Neural cell (in vitro differentiated cells): ENCODE results near the gene PCDHB4. TPM values are rescaled to one million over a fixed set of nuclear protein-coding genes. Genes with fewer than 3 reads are reported as not detected.
"Not testable (repeated sequence)": the region's sequence is repeated elsewhere in the genome, so short reads cannot be mapped to it uniquely, and the experiment has no call there.

Source experiments
- H2AFZ ChIP-seq: fragments of 200-600, 300-800 bp; sonication (generic), shearing (Covaris generic); 2 replicates; pipeline ENCODE4 v1.6.0; 2014; ENCODE audit warnings: low read depth, mild to moderate bottlenecking, antibody characterized with exemption, low read length, moderate library complexity
- H3F3A ChIP-seq: fragments of 200-600 bp; shearing (Covaris generic); 2 replicates; pipeline ENCODE4 v1.6.1; 2016; ENCODE audit warnings: mild to moderate bottlenecking, moderate library complexity, mixed read lengths, antibody characterized with exemption, low read length; ENCODE audit not compliant: insufficient read depth, poor library complexity, severe bottlenecking
- H3K27ac ChIP-seq: fragments of 200-600, 300-800 bp; sonication (generic), shearing (Covaris generic); 2 replicates; pipeline ENCODE4 v1.5.1; 2014; ENCODE audit warnings: mild to moderate bottlenecking, low read length, moderate library complexity
- H3K27me3 ChIP-seq: fragments of 300-800, 200-600 bp; sonication (generic), shearing (Covaris generic); 2 replicates; pipeline ENCODE4 v1.6.0; 2014; ENCODE audit warnings: mild to moderate bottlenecking, low read depth, low read length, moderate library complexity; ENCODE audit not compliant: insufficient read depth
- H3K36me3 ChIP-seq: fragments of 300-800, 200-600 bp; sonication (generic), shearing (Covaris generic); 2 replicates; pipeline ENCODE4 v1.5.1; 2014; ENCODE audit warnings: mild to moderate bottlenecking, antibody characterized with exemption, low read length, moderate library complexity; ENCODE audit not compliant: insufficient read depth
- H3K4me2 ChIP-seq: fragments of 300-800, 200-600 bp; sonication (generic), shearing (Covaris generic); 2 replicates; pipeline ENCODE4 v1.6.0; 2014; ENCODE audit warnings: mild to moderate bottlenecking, low read length
- H3K4me3 ChIP-seq: fragments of 300-800, 200-600 bp; sonication (generic), shearing (Covaris generic); 2 replicates; pipeline ENCODE4 v1.5.1; 2014; ENCODE audit warnings: mild to moderate bottlenecking, low read length, moderate library complexity
- H3K79me2 ChIP-seq: fragments of 200-600 bp; shearing (Covaris generic); replicated peaks from 2 replicates; pipeline ENCODE4 v1.6.0; 2014; ENCODE audit warnings: mild to moderate bottlenecking, low read length, moderate library complexity; ENCODE audit not compliant: insufficient read depth
- H3K9ac ChIP-seq: fragments of 300-800, 200-600 bp; sonication (generic), shearing (Covaris generic); 2 replicates; pipeline ENCODE4 v1.6.1; 2016; ENCODE audit warnings: mild to moderate bottlenecking, low read length, mixed read lengths
- H3K9me2 ChIP-seq: fragments of 200-600 bp; shearing (Covaris generic); 2 replicates; pipeline ENCODE4 v1.6.1; 2016; ENCODE audit warnings: mild to moderate bottlenecking, low read length, mixed read lengths; ENCODE audit not compliant: insufficient read depth
- H3K9me3 ChIP-seq: fragments of 200-600, 300-800 bp; sonication (generic), shearing (Covaris generic); 2 replicates; pipeline ENCODE4 v1.6.1; 2016; ENCODE audit warnings: mild to moderate bottlenecking, mixed run types, low read length, moderate library complexity, mixed read lengths
- H4K20me1 ChIP-seq: fragments of 200-600 bp; shearing (Covaris generic); 2 replicates; pipeline ENCODE4 v1.6.1; 2016; ENCODE audit warnings: mild to moderate bottlenecking, mixed run types; ENCODE audit not compliant: insufficient read depth
- EP300 ChIP-seq: fragments of 450-650 bp; conservative IDR thresholded peaks from 2 replicates; pipeline ENCODE4 v1.6.1; 2014; ENCODE audit warnings: antibody characterized with exemption, mild to moderate bottlenecking, moderate library complexity; ENCODE audit not compliant: poor library complexity, severe bottlenecking
- EZH2 ChIP-seq: fragments of 200-600, 300-800 bp; shearing (Covaris generic), sonication (generic); IDR thresholded peaks from 2 replicates; pipeline ENCODE4 v1.6.1; 2014; ENCODE audit warnings: antibody characterized with exemption, low read length, borderline replicate concordance, mild to moderate bottlenecking; ENCODE audit not compliant: insufficient read depth, poor library complexity, severe bottlenecking
- MXI1 ChIP-seq: fragments of 450-650 bp; conservative IDR thresholded peaks from 2 replicates; pipeline ENCODE4 v1.6.1; 2014; ENCODE audit warnings: antibody characterized with exemption, mild to moderate bottlenecking; ENCODE audit not compliant: poor library complexity, severe bottlenecking
- POLR2AphosphoS5 ChIP-seq: IDR thresholded peaks from 2 replicates; pipeline ENCODE4 v1.6.1; 2012
- RAD21 ChIP-seq: fragments of 450-650 bp; conservative IDR thresholded peaks from 2 replicates; pipeline ENCODE4 v1.6.1; 2014; ENCODE audit warnings: antibody characterized with exemption, mild to moderate bottlenecking, moderate library complexity
- SMC3 ChIP-seq: fragments of 450-650 bp; conservative IDR thresholded peaks from 2 replicates; pipeline ENCODE4 v1.6.1; 2014; ENCODE audit warnings: antibody characterized with exemption, mild to moderate bottlenecking, moderate library complexity; ENCODE audit not compliant: poor library complexity
- TAF1 ChIP-seq: IDR thresholded peaks from 2 replicates; pipeline ENCODE4 v1.6.1; 2012; ENCODE audit warnings: low read depth
- polyA plus RNA-seq: library from polyadenylated mRNA; depleted of rRNA; stranded (reverse); fragments of >200 nt; gene quantifications from 2 replicates; pipeline ENCODE4 v1.2.3, GENCODE V29; 2014
- TF ChIP-seq, protein P1 (sequence below): fragments of 450-650 bp; IDR thresholded peaks from 2 replicates; pipeline ENCODE4 v1.5.1; 2014; ENCODE audit warnings: antibody characterized with exemption, mild to moderate bottlenecking, moderate library complexity; ENCODE audit not compliant: poor library complexity, severe bottlenecking
- TF ChIP-seq, protein P2 (sequence below): IDR thresholded peaks from 2 replicates; pipeline ENCODE4 v1.6.1; 2012; ENCODE audit warnings: borderline replicate concordance

Gene PCDHB4
- polyA plus RNA-seq, 1 donor from 2014 or later = 4.2 TPM

DNA sequence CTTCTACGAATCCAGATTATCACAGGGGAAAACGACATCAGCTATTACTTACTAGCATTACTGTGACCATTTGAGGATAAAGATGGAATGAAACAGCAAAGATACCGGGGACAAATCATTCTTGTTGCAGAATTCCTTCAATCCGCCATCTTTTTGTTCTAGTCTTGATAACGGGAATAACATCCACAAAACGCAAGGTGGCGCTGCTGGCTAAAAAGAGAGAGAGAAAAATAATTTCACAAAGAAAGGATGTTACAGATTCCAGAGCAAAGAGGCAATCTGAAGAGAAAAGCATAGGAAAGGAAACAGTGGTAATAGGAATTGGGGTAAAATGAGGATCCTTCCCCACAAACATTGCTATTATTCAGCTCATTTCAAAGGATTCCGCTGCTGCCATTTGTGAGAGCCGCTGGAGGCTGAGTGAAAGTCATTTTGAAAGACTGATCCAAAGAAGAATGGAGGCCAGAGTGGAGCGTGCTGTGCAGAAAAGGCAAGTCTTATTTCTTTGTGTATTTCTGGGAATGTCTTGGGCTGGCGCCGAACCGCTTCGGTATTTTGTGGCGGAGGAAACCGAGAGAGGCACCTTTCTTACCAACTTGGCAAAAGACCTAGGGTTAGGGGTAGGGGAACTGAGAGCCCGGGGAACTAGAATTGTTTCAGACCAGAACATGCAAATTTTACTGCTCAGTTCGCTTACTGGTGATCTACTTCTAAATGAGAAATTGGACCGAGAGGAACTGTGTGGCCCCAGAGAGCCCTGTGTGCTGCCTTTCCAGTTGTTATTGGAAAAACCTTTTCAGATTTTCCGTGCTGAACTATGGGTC lies 51.0 kb downstream of the PCDHB4 start, which contains the start of gene PCDHB7:
TSS of gene PCDHB7 (plus strand) at position 264 of the 824 bp plus-strand sequence. CDS start at position 456, 192 bp downstream.
- Histone ChIP-seq H3K9me3 (peaks cover 7% of the 10 kb centered on the region), H3K36me3 (no peaks in the 10 kb centered on the region), H2AFZ (no peak within 1 kb of the TSS), H3K4me3 (no peak within 1 kb of the TSS), H3K27me3 (no peaks in the 10 kb centered on the region), H3K79me2 (no peaks in the 10 kb centered on the region), H3K9ac (no peak within 1 kb of the TSS), H3K4me2 (no peak within 1 kb of the TSS), H3F3A (no peaks in the 10 kb centered on the region), H3K9me2 (no peaks in the 10 kb centered on the region), H4K20me1 (no peaks in the 10 kb centered on the region), H3K27ac (no peak within 1 kb of the TSS)
- TF ChIP-seq RAD21 (no peak), EP300 (no peak), TAF1 (no peak), SMC3 (no peak), POLR2AphosphoS5 (no peak), MXI1 (no peak), EZH2 (no peak)
- TF ChIP-seq, protein P1, sequence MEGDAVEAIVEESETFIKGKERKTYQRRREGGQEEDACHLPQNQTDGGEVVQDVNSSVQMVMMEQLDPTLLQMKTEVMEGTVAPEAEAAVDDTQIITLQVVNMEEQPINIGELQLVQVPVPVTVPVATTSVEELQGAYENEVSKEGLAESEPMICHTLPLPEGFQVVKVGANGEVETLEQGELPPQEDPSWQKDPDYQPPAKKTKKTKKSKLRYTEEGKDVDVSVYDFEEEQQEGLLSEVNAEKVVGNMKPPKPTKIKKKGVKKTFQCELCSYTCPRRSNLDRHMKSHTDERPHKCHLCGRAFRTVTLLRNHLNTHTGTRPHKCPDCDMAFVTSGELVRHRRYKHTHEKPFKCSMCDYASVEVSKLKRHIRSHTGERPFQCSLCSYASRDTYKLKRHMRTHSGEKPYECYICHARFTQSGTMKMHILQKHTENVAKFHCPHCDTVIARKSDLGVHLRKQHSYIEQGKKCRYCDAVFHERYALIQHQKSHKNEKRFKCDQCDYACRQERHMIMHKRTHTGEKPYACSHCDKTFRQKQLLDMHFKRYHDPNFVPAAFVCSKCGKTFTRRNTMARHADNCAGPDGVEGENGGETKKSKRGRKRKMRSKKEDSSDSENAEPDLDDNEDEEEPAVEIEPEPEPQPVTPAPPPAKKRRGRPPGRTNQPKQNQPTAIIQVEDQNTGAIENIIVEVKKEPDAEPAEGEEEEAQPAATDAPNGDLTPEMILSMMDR = no peak
- TF ChIP-seq, protein P2, sequence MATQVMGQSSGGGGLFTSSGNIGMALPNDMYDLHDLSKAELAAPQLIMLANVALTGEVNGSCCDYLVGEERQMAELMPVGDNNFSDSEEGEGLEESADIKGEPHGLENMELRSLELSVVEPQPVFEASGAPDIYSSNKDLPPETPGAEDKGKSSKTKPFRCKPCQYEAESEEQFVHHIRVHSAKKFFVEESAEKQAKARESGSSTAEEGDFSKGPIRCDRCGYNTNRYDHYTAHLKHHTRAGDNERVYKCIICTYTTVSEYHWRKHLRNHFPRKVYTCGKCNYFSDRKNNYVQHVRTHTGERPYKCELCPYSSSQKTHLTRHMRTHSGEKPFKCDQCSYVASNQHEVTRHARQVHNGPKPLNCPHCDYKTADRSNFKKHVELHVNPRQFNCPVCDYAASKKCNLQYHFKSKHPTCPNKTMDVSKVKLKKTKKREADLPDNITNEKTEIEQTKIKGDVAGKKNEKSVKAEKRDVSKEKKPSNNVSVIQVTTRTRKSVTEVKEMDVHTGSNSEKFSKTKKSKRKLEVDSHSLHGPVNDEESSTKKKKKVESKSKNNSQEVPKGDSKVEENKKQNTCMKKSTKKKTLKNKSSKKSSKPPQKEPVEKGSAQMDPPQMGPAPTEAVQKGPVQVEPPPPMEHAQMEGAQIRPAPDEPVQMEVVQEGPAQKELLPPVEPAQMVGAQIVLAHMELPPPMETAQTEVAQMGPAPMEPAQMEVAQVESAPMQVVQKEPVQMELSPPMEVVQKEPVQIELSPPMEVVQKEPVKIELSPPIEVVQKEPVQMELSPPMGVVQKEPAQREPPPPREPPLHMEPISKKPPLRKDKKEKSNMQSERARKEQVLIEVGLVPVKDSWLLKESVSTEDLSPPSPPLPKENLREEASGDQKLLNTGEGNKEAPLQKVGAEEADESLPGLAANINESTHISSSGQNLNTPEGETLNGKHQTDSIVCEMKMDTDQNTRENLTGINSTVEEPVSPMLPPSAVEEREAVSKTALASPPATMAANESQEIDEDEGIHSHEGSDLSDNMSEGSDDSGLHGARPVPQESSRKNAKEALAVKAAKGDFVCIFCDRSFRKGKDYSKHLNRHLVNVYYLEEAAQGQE = no peak

DNA sequence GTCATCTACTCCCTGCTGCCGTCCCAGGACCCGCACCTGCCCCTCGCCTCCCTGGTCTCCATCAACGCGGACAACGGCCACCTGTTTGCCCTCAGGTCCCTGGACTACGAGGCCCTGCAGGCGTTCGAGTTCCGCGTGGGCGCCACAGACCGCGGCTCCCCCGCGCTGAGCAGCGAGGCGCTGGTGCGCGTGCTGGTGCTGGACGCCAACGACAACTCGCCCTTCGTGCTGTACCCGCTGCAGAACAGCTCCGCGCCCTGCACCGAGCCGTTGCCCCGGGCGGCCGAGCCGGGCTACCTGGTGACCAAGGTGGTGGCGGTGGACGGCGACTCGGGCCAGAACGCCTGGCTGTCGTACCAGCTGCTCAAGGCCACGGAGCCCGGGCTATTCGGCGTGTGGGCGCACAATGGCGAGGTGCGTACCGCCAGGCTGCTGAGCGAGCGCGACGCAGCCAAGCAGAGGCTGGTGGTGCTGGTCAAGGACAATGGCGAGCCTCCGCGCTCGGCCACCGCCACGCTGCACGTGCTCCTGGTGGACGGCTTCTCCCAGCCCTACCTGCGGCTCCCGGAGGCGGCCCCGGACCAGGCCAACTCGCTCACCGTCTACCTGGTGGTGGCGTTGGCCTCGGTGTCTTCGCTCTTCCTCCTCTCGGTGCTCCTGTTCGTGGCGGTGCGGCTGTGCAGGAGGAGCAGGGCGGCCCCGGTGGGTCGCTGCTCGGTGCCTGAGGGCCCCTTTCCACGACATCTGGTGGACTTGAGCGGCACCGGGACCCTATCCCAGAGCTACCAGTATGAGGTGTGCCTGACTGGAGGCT lies 52.9 kb downstream of the PCDHB4 start:
- H3K9ac ChIP-seq, H3K27ac ChIP-seq, H3K36me3 ChIP-seq, H3K79me2 ChIP-seq, H2AFZ ChIP-seq, H3K27me3 ChIP-seq, H3K4me3 ChIP-seq, H3K9me3 ChIP-seq, H3F3A ChIP-seq, H3K9me2 ChIP-seq, H3K4me2 ChIP-seq, H4K20me1 ChIP-seq: not testable (repeated sequence)

Other genes with a start within 250 kb of the PCDHB4 start
- gene PCDHA12, start 246.5 kb upstream of the PCDHB4 start, polyA plus RNA-seq = 12.8 and 13.9 TPM in 2 replicates
- 0.89 and 1.2 TPM in 2 replicates for gene PCDHA13, start 239.7 kb upstream of the PCDHB4 start, polyA plus RNA-seq
- 2.4 and 3.3 TPM in 2 replicates for gene PCDHAC1, start 195.5 kb upstream of the PCDHB4 start, polyA plus RNA-seq
- 7.6 and 9.3 TPM in 2 replicates for gene PCDHAC2, start 155.3 kb upstream of the PCDHB4 start, polyA plus RNA-seq
- gene PCDHB1, start 70.4 kb upstream of the PCDHB4 start, polyA plus RNA-seq = 0.10 TPM in 1 of 2 replicates, not detected in the other
- gene PCDHB2, start 27.2 kb upstream of the PCDHB4 start, polyA plus RNA-seq = 103 and 105 TPM in 2 replicates
- gene PCDHB3, start 21.3 kb upstream of the PCDHB4 start, polyA plus RNA-seq = 3.9 and 4.9 TPM in 2 replicates
- gene PCDHB5, start 13.4 kb downstream of the PCDHB4 start, polyA plus RNA-seq = 4.5 and 4.7 TPM in 2 replicates
- 1.6 and 1.7 TPM in 2 replicates for gene PCDHB6, start 28.2 kb downstream of the PCDHB4 start, polyA plus RNA-seq
- gene PCDHB7, start 50.8 kb downstream of the PCDHB4 start, polyA plus RNA-seq = 0.99 and 2.1 TPM in 2 replicates
- gene PCDHB8, start 56.0 kb downstream of the PCDHB4 start, polyA plus RNA-seq = 0.76 and 0.81 TPM in 2 replicates
- gene PCDHB16, start 60.6 kb downstream of the PCDHB4 start, polyA plus RNA-seq = 2.1 and 2.8 TPM in 2 replicates
- 4.8 and 4.9 TPM in 2 replicates for gene PCDHB9, start 65.3 kb downstream of the PCDHB4 start, polyA plus RNA-seq
- gene PCDHB10, start 70.5 kb downstream of the PCDHB4 start, polyA plus RNA-seq = 8.7 and 9.6 TPM in 2 replicates
- gene PCDHB11, start 77.8 kb downstream of the PCDHB4 start, polyA plus RNA-seq = 2.7 and 3.7 TPM in 2 replicates
- gene PCDHB12, start 86.9 kb downstream of the PCDHB4 start, polyA plus RNA-seq = 1.3 and 2.2 TPM in 2 replicates
- 1.0 and 1.6 TPM in 2 replicates for gene PCDHB13, start 92.1 kb downstream of the PCDHB4 start, polyA plus RNA-seq
- 12.6 and 18.3 TPM in 2 replicates for gene PCDHB14, start 101.5 kb downstream of the PCDHB4 start, polyA plus RNA-seq
- 11.2 and 13.7 TPM in 2 replicates for gene PCDHB15, start 123.6 kb downstream of the PCDHB4 start, polyA plus RNA-seq
- not detected in 2 replicates for gene SLC25A2, start 182.2 kb downstream of the PCDHB4 start, polyA plus RNA-seq
- 173 and 198 TPM in 2 replicates for gene TAF7, start 199.0 kb downstream of the PCDHB4 start, polyA plus RNA-seq
- gene PCDHGA1, start 208.7 kb downstream of the PCDHB4 start, polyA plus RNA-seq = 0.19 and 0.50 TPM in 2 replicates
- 0.21 and 0.26 TPM in 2 replicates for gene PCDHGA2, start 216.9 kb downstream of the PCDHB4 start, polyA plus RNA-seq
- 0.10 and 0.26 TPM in 2 replicates for gene PCDHGA3, start 222.0 kb downstream of the PCDHB4 start, polyA plus RNA-seq
- 0.46 and 0.68 TPM in 2 replicates for gene PCDHGB1, start 228.3 kb downstream of the PCDHB4 start, polyA plus RNA-seq
- 0.38 TPM in 1 of 2 replicates, not detected in the other for gene PCDHGA4, start 233.2 kb downstream of the PCDHB4 start, polyA plus RNA-seq
- 0.30 and 0.43 TPM in 2 replicates for gene PCDHGB2, start 238.2 kb downstream of the PCDHB4 start, polyA plus RNA-seq
- gene PCDHGA5, start 242.3 kb downstream of the PCDHB4 start, polyA plus RNA-seq = 0.25 TPM in 1 of 2 replicates, not detected in the other
- gene PCDHGB3, start 248.4 kb downstream of the PCDHB4 start, polyA plus RNA-seq = not detected in 2 replicates